K562 (cell line): Measurements from ENCODE around the gene ERCC2. TPM values are rescaled to one million over a fixed set of nuclear protein-coding genes. Genes with fewer than 3 reads are reported as not detected.
"Not testable (repeated sequence)": the region's sequence is repeated elsewhere in the genome, so short reads cannot be mapped to it uniquely, and the experiment has no call there.

Experiments
- ATAC-seq: fragments of 200-7000 bp; cut with Tn5 transposase; 3 replicates; pipeline ENCODE4 v1.9.1; 2020; ENCODE audit warnings: moderate library complexity
- BruUV-seq: library from RNA; stranded (reverse); fragments of 400-500 nt; replicated peaks from 2 replicates; lab custom pipeline; 2021; lab: Mats Ljungman, UMichigan
- CTCF ChIA-PET: fragments of 300-600 bp; formaldehyde crosslinking; extraction: SDS; loops from one replicate; lab custom pipeline; 2021; ENCODE audit warnings: low intra/inter-chr PET ratio; lab: Yijun Ruan, JAX
- POLR2A ChIA-PET: fragments of 300-600, 350-650 bp; sonication (Branson Sonifier 250); formaldehyde crosslinking; extraction: SDS; loops from one replicate; lab custom pipeline; 2021; ENCODE audit warnings: antibody characterized with exemption, inconsistent platforms; lab: Yijun Ruan, JAX
- DNase-seq, 4 experiments: peaks; one replicate each; pipeline versions ENCODE4 v3.0.0 to v3.0.0-alpha.2; 2011 to 2018; ENCODE audit warnings: low spot score in 3 of 4, mixed read lengths in 3 of 4; ENCODE audit errors: extremely low read depth in 1 of 4
- FAIRE-seq: peaks from 2 replicates; lab custom pipeline; 2011; peaks lifted over from hg19 to GRCh38; lab: Jason Lieb, UNC
- H2AFZ ChIP-seq: 2 replicates; pipeline ENCODE4 v1.6.0; 2011; ENCODE audit warnings: low read depth, low read length, control low read depth, inconsistent platforms
- H3K27ac ChIP-seq: fragments of 200-600 bp; 3 replicates; pipeline ENCODE4 v1.8.0; 2011; ENCODE audit warnings: low read depth, mild to moderate bottlenecking, control low read depth, inconsistent platforms, low read length, moderate library complexity, mixed read lengths; ENCODE audit errors: extremely low read depth
- H3K27me3 ChIP-seq, 2 experiments: fragments of 300-600 bp in 1 of 2; 2 replicates in 1 of 2; 3 replicates in 1 of 2; pipeline versions ENCODE4 v1.6.0 to v1.8.0; 2011; ENCODE audit warnings: inconsistent platforms in 2 of 2, low read length in 2 of 2, mild to moderate bottlenecking in 1 of 2, mixed read lengths in 1 of 2, moderate library complexity in 1 of 2; ENCODE audit not compliant: control insufficient read depth in 2 of 2, insufficient read depth in 2 of 2
- H3K36me3 ChIP-seq: fragments of 300-600 bp; 3 replicates; pipeline ENCODE4 v1.8.0; 2011; ENCODE audit warnings: mild to moderate bottlenecking, low read length, inconsistent platforms; ENCODE audit not compliant: control insufficient read depth, insufficient read depth
- H3K4me1 ChIP-seq, 2 experiments: fragments of 200-600 bp in 1 of 2; replicated peaks in 1 of 2; 2 replicates in 1 of 2; 3 replicates in 1 of 2; pipeline versions ENCODE4 v1.5.1 to v1.8.0; 2011; ENCODE audit warnings: inconsistent platforms in 2 of 2, low read length in 2 of 2, mild to moderate bottlenecking in 1 of 2, mixed read lengths in 1 of 2, moderate library complexity in 1 of 2; ENCODE audit not compliant: control insufficient read depth in 2 of 2, insufficient read depth in 2 of 2
- H3K4me2 ChIP-seq: 2 replicates; pipeline ENCODE4 v1.6.1; 2011; ENCODE audit warnings: low read length, control low read depth, inconsistent platforms, mixed read lengths; ENCODE audit not compliant: insufficient read depth
- H3K4me3 ChIP-seq: fragments of 200-600 bp; sonication (generic), shearing (Covaris generic); 2 replicates; pipeline ENCODE4 v1.5.1; 2016; ENCODE audit warnings: control low read depth, inconsistent platforms
- H3K79me2 ChIP-seq: fragments of 200-600 bp; 3 replicates; pipeline ENCODE4 v1.8.0; 2011; ENCODE audit warnings: low read length, inconsistent platforms; ENCODE audit not compliant: control insufficient read depth, insufficient read depth
- H3K9ac ChIP-seq, 2 experiments: 2 replicates each; pipeline versions ENCODE4 v1.6.0 to v1.6.1; 2011; ENCODE audit warnings: low read depth in 2 of 2, low read length in 2 of 2, control low read depth in 1 of 2, inconsistent platforms in 1 of 2, mild to moderate bottlenecking in 1 of 2, mixed read lengths in 1 of 2; ENCODE audit not compliant: insufficient read depth in 1 of 2
- H3K9me1 ChIP-seq: one replicate; pipeline ENCODE4 v1.6.0; 2011; ENCODE audit warnings: inconsistent platforms, mild to moderate bottlenecking, low read length, moderate library complexity; ENCODE audit not compliant: control insufficient read depth, insufficient read depth
- H3K9me3 ChIP-seq: replicated peaks from 2 replicates; pipeline ENCODE4 v1.5.1; 2011; ENCODE audit warnings: low read depth, low read length, inconsistent platforms; ENCODE audit not compliant: control insufficient read depth, insufficient read depth
- H4K20me1 ChIP-seq: replicated peaks from 2 replicates; pipeline ENCODE4 v1.6.1; 2011; ENCODE audit warnings: low read length, inconsistent platforms, mixed read lengths; ENCODE audit not compliant: control insufficient read depth, insufficient read depth
- POLR2A ChIP-seq: fragments of 450-650 bp; conservative IDR thresholded peaks from 2 replicates; pipeline ENCODE4 v1.6.1; 2016
- POLR2G ChIP-seq: fragments of 200-400 bp; formaldehyde crosslinking; IDR thresholded peaks from 2 replicates; pipeline ENCODE4 v1.6.1; 2017; ENCODE audit warnings: low read depth, mild to moderate bottlenecking, antibody characterized with exemption, low read length, moderate library complexity
- ZNF76 ChIP-seq: fragments of 250-450 bp; sonication (Bioruptor Pico); IDR thresholded peaks from 2 replicates; pipeline ENCODE4 v1.4.0; 2020; ENCODE audit warnings: mild to moderate bottlenecking, moderate library complexity, borderline replicate concordance
- WGBS: fragments of 100-300 bp; shearing (Covaris generic); methylation state at CpG from one replicate; pipeline ENCODE4 v1.1.6; 2016; ENCODE audit warnings: low coverage, mixed read lengths; ENCODE audit not compliant: insufficient coverage; ENCODE audit errors: missing lambda C conversion rate; 5-methylcytosine and 5-hydroxymethylcytosine counted together
- in situ Hi-C: fragments of 300-500 bp; cut with MboI; formaldehyde crosslinking; loops from 4 replicates; pipeline ENCODE4 v1.15.0; 2018; ENCODE audit warnings: inconsistent platforms, mixed read lengths
- intact Hi-C: fragments of 100-400 bp; cut with micrococcal nuclease; formaldehyde crosslinking; loops from 2 replicates; pipeline ENCODE4 v1.14.2; 2022
- polyA plus RNA-seq, 8 experiments: library from polyadenylated mRNA; depleted of rRNA in 4 of 8; stranded (reverse) in 5 of 8; unstranded in 3 of 8; fragments of >200 nt; fragmentation: Nextera tagmentation in 2 of 8; fragmentation: Illumina TruSeq in 1 of 8; extraction: Ambion mirVana in 2 of 8; extraction: Trizol in 1 of 8; gene quantifications; 2 replicates each; pipeline versions ENCODE4 v1.2.1 to v1.2.3, GENCODE V29; 2011 to 2014; ENCODE audit warnings: inconsistent platforms in 1 of 8, missing spikeins in 1 of 8
- total RNA-seq, 7 experiments: library from RNA; depleted of rRNA in 6 of 7; stranded (reverse); fragments of >200 nt in 6 of 7; fragmentation: Illumina TruSeq in 2 of 7; extraction: Trizol in 2 of 7; gene quantifications; 2 replicates each; pipeline versions ENCODE4 v1.2.1 to v1.2.3, GENCODE V29; 2011 to 2021; ENCODE audit warnings: low replicate concordance in 1 of 7
- TF ChIP-seq, protein P1 (sequence below): fragments of 450-650 bp; IDR thresholded peaks from one replicate; pipeline ENCODE4 v1.6.1; 2018; ENCODE audit warnings: mild to moderate bottlenecking, moderate library complexity; ENCODE audit not compliant: partially characterized antibody

Gene ERCC2
- total and polyA plus RNA-seq, 9 of the 15 experiments (the other 6 are each of a cell fraction or from before 2014, with no cell fraction given): 2.2 to 55.9 (median 23.4) TPM

DNA sequence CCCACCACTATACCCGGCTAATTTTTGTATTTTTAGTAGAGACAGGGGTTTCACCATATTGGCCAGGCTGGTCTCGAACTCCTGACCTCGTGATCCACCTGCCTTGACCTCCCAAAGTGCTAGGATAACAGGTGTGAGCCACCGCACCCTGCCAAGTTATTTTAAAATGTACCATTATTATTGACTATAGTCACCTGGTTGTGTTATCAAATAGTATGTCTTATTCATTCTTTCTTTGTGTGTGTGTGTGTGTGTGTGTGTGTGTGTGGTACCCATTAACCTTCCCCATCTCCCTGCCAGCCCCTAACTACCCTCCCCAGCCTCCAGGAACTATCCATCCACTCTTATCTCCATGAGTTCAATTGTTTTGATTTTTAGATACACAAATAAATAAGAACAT is 40.0 kb upstream of the ERCC2 start:
- CTCF ChIA-PET: not testable (repeated sequence)

DNA sequence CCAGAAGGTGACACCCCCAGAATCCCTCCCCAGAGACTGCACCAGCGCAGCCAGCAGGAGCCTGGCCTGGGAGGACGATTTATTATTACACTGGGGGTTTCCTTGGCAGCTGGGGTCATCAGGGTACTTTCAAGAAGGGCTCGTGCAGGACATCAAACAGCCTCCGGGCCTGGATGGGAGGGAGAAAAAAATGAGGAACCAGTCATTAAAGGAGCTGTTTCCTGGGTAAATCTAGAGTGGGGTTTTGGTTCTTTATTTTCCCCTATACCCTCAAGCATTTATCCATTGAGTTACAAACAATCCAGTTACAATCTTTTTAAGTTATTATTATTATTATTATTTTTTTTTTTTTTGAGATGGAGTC is 39.2 kb upstream of the ERCC2 start:
- Histone ChIP-seq H3K27ac (no peak overlapping the region), H2AFZ (no peak overlapping the region), H3K79me2 (peaks cover 32% of the 10 kb centered on the region), H4K20me1 (no peaks in the 10 kb centered on the region), H3K36me3 (peaks cover 47% of the 10 kb centered on the region; the same call in 2 of the 3 replicates), H3K27me3 (no peaks in the 10 kb centered on the region), H3K9me3 (no peaks in the 10 kb centered on the region), H3K9ac (peak overlapping the region in 1 of 2 experiments; percentile 38; a peak in 2 of 4 replicates), H3K4me3 (no peak overlapping the region), H3K4me2 (no peak overlapping the region), H3K9me1 (no peaks in the 10 kb centered on the region), H3K4me1 (peaks cover 1 to 42% of the 10 kb centered on the region in 2 experiments; a peak in 3 of 5 replicates)
- in situ Hi-C loops (no loop called here), intact Hi-C loops (no loop called here)
- no peak for ATAC-seq
- CTCF ChIA-PET: interaction anchor here (0.6 kb wide), 1 partner anchor 189 kb away, joined by 3 read pairs; no protein-coding TSS in a partner anchor
- no TSS peak for BruUV-seq
- 83% methylated on average over 4 of the region's 4 CpGs for WGBS
- POLR2A ChIA-PET: no interaction called here
- no peak for DNase-seq
- no peak for FAIRE-seq
- no peak for TF ChIP-seq ZNF76 (CRISPR knock-in tag)
- TF ChIP-seq, protein P1, sequence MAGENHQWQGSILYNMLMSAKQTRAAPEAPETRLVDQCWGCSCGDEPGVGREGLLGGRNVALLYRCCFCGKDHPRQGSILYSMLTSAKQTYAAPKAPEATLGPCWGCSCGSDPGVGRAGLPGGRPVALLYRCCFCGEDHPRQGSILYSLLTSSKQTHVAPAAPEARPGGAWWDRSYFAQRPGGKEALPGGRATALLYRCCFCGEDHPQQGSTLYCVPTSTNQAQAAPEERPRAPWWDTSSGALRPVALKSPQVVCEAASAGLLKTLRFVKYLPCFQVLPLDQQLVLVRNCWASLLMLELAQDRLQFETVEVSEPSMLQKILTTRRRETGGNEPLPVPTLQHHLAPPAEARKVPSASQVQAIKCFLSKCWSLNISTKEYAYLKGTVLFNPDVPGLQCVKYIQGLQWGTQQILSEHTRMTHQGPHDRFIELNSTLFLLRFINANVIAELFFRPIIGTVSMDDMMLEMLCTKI: no peak

More for the DNA sequence above, 40.0 kb upstream of the ERCC2 start:
- ATAC-seq, POLR2A ChIA-PET, FAIRE-seq, in situ Hi-C loops, BruUV-seq, intact Hi-C loops, H3K9me3 ChIP-seq, H3K27ac ChIP-seq, H3K4me3 ChIP-seq, H3K27me3 ChIP-seq, H3K9me1 ChIP-seq, H4K20me1 ChIP-seq, H3K9ac ChIP-seq, H3K4me2 ChIP-seq, DNase-seq: not testable (repeated sequence)
- WGBS: 95% methylated on average over 4 of the region's 4 CpGs
- peaks cover 0 to 34% of the 10 kb centered on the region in 2 experiments; a peak in 2 of 5 replicates for H3K4me1 ChIP-seq
- peaks cover 29% of the 10 kb centered on the region for H3K79me2 ChIP-seq
- H3K36me3 ChIP-seq: peaks cover 52% of the 10 kb centered on the region; the same call in 2 of the 3 replicates
- peak; percentile 58 for TF ChIP-seq POLR2A
- TF ChIP-seq POLR2G: 0 out of 2 replicates have a peak, but pooled peaks have one; percentile 13
- TF ChIP-seq, all 486 proteins: peak for 2; not testable (repeated sequence) for 484
- H2AFZ ChIP-seq: not testable (repeated sequence)
